GM23338 (cell line): ENCODE data around the gene ZNF787. TPM values are rescaled to one million over a fixed set of nuclear protein-coding genes. Genes with fewer than 3 reads are reported as not detected.

Experiments
- ATAC-seq: fragments of 200-7000 bp; cut with Tn5 transposase; 3 replicates; pipeline ENCODE4 v1.9.1; 2020
- DNase-seq: peaks from one replicate; pipeline ENCODE4 v3.0.0-alpha.2; 2015; ENCODE audit warnings: low spot score
- H2AFZ ChIP-seq: fragments of 200-600 bp; sonication (generic); 2 replicates; pipeline ENCODE4 v1.8.0; 2016; ENCODE audit warnings: antibody characterized with exemption, mild to moderate bottlenecking, moderate library complexity
- H3F3A ChIP-seq: fragments of 200-600 bp; sonication (generic); replicated peaks from 2 replicates; pipeline ENCODE4 v1.8.0; 2017; ENCODE audit warnings: antibody characterized with exemption, mixed run types, low read depth
- H3K27ac ChIP-seq: fragments of 200-600 bp; sonication (generic); 2 replicates; pipeline ENCODE4 v1.6.1; 2016; ENCODE audit warnings: low read depth
- H3K27me3 ChIP-seq: fragments of 200-600 bp; sonication (generic); 2 replicates; pipeline ENCODE4 v1.8.0; 2016; ENCODE audit warnings: mild to moderate bottlenecking, mixed run types, moderate library complexity; ENCODE audit not compliant: insufficient read depth
- H3K36me3 ChIP-seq: fragments of 200-600 bp; sonication (generic); 2 replicates; pipeline ENCODE4 v1.8.0; 2016; ENCODE audit warnings: mild to moderate bottlenecking; ENCODE audit not compliant: insufficient read depth
- H3K4me1 ChIP-seq: fragments of 200-600 bp; sonication (generic); 2 replicates; pipeline ENCODE4 v1.8.0; 2016; ENCODE audit warnings: mild to moderate bottlenecking, moderate library complexity; ENCODE audit not compliant: insufficient read depth
- H3K4me2 ChIP-seq: fragments of 200-600 bp; sonication (generic); 2 replicates; pipeline ENCODE4 v1.7.1; 2017; ENCODE audit warnings: mixed run types
- H3K4me3 ChIP-seq: fragments of 200-600 bp; sonication (generic); 2 replicates; pipeline ENCODE4 v1.6.1; 2016; ENCODE audit warnings: mixed run types
- H3K79me2 ChIP-seq: fragments of 200-600 bp; sonication (generic); replicated peaks from 2 replicates; pipeline ENCODE4 v1.8.0; 2017; ENCODE audit warnings: mild to moderate bottlenecking; ENCODE audit not compliant: insufficient read depth
- H3K9me2 ChIP-seq: fragments of 200-600 bp; sonication (generic); 2 replicates; pipeline ENCODE4 v1.8.0; 2017; ENCODE audit not compliant: insufficient read depth
- H4K20me1 ChIP-seq: fragments of 200-600 bp; sonication (generic); replicated peaks from 2 replicates; pipeline ENCODE4 v1.8.0; 2017; ENCODE audit warnings: mild to moderate bottlenecking; ENCODE audit not compliant: insufficient read depth
- H3K27ac Mint-ChIP-seq: 2 replicates; pipeline ENCODE4 v1.8.0; 2020; ENCODE audit warnings: inconsistent platforms, mild to moderate bottlenecking, moderate library complexity, mixed read lengths
- H3K27me3 Mint-ChIP-seq: 3 replicates; pipeline ENCODE4 v1.8.0; 2022; ENCODE audit warnings: low read depth, mild to moderate bottlenecking, moderate library complexity, mixed read lengths, inconsistent platforms; ENCODE audit not compliant: insufficient read depth, poor library complexity
- H3K36me3 Mint-ChIP-seq: 3 replicates; pipeline ENCODE4 v1.8.0; 2021; ENCODE audit warnings: low read depth, mild to moderate bottlenecking, inconsistent platforms, moderate library complexity, mixed read lengths
- H3K4me1 Mint-ChIP-seq: 3 replicates; pipeline ENCODE4 v1.8.0; 2020; ENCODE audit warnings: mild to moderate bottlenecking, inconsistent platforms, mixed read lengths
- H3K4me3 Mint-ChIP-seq: 3 replicates; pipeline ENCODE4 v1.8.0; 2021; ENCODE audit warnings: moderate library complexity, mild to moderate bottlenecking, inconsistent platforms, mixed read lengths
- H3K9me3 Mint-ChIP-seq: 3 replicates; pipeline ENCODE4 v1.8.0; 2020; ENCODE audit warnings: moderate library complexity, mild to moderate bottlenecking, inconsistent platforms, mixed read lengths
- EZH2phosphoT487 ChIP-seq: fragments of 200-600 bp; sonication (generic); IDR thresholded peaks from one replicate; pipeline ENCODE4 v1.8.1; 2018; ENCODE audit warnings: antibody characterized with exemption; ENCODE audit not compliant: unreplicated experiment
- polyA plus RNA-seq: library from polyadenylated mRNA; unstranded; fragments of >200 nt; fragmentation: Nextera tagmentation; extraction: Ambion mirVana; gene quantifications from 2 replicates; pipeline ENCODE4 v1.2.1, GENCODE V29; 2016
- small RNA-seq: library from RNA; depleted of rRNA; stranded (forward); fragments of <200 nt; gene quantifications from one replicate; pipeline ENCODE3, GENCODE V24; 2014; ENCODE audit warnings: low replicate concordance
- total RNA-seq: library from RNA; depleted of rRNA; stranded (reverse); fragments of >200 nt; shearing (Covaris generic); gene quantifications from 2 replicates; pipeline ENCODE4 v1.2.3, GENCODE V29; 2014; rRNA removed

ZNF787 gene
- total and polyA plus RNA-seq, 2 experiments from 2014 or later = 12.5 to 44.6 TPM

DNA sequence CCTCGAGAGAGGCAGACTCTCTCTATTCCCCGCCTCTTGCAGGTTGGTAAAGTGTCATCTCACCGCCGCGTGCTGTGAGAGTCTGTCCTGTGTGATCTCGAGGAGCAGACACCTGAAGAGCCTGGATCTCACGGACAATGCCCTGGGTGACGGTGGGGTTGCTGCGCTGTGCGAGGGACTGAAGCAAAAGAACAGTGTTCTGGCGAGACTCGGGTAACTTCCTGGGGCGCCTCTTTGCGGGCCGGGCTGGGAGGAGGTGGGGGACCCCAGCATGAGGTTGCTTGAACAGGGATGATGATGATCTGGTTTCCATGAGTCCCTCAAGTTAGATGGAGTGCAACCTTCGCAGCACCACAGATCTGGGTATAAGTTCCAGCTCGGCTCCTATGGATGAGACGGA lies 67.5 kb downstream of the ZNF787 start:
- no peaks in the 10 kb centered on the region for H3K4me1 Mint-ChIP-seq
- H3K36me3 ChIP-seq = no peaks in the 10 kb centered on the region; the same call in 1 of the 2 replicates
- H3K9me2 ChIP-seq = no peaks in the 10 kb centered on the region
- no peak overlapping the region for H3K4me2 ChIP-seq
- H3K79me2 ChIP-seq = no peaks in the 10 kb centered on the region
- H3K27ac ChIP-seq = no peak overlapping the region
- no peaks in the 10 kb centered on the region for H3K27me3 ChIP-seq
- ATAC-seq (no peak), DNase-seq (no peak)
- H3K4me3 ChIP-seq = no peak overlapping the region
- peaks cover 91% of the 10 kb centered on the region for H3K9me3 Mint-ChIP-seq
- H3K4me3 Mint-ChIP-seq = no peak overlapping the region
- H4K20me1 ChIP-seq = no peaks in the 10 kb centered on the region
- H3K27me3 Mint-ChIP-seq = peaks cover 3% of the 10 kb centered on the region
- no peaks in the 10 kb centered on the region for H3F3A ChIP-seq
- peaks cover 45% of the 10 kb centered on the region for H3K36me3 Mint-ChIP-seq
- H3K4me1 ChIP-seq = no peaks in the 10 kb centered on the region
- H3K27ac Mint-ChIP-seq = no peak overlapping the region
- no peak overlapping the region for H2AFZ ChIP-seq
- no peak for TF ChIP-seq EZH2phosphoT487

Small RNA genes within 50 kb of the gene (small RNA-seq; reads per million reads assigned to genes)
- gene AC024580.2 (not detected), gene RF00019 (not detected)

Other genes starting within 250 kb of the ZNF787 start
- gene NLRP13, start 189.0 kb downstream of the ZNF787 start, total RNA-seq = not detected in 2 replicates
- gene NLRP13, start 189.0 kb downstream of the ZNF787 start, polyA plus RNA-seq = not detected in 2 replicates
- gene NLRP8, start 173.5 kb downstream of the ZNF787 start, total RNA-seq = not detected in 2 replicates
- gene NLRP8, start 173.5 kb downstream of the ZNF787 start, polyA plus RNA-seq = not detected in 2 replicates
- gene NLRP5, start 134.5 kb downstream of the ZNF787 start, total RNA-seq = not detected in 2 replicates
- gene NLRP5, start 134.5 kb downstream of the ZNF787 start, polyA plus RNA-seq = not detected in 2 replicates
- 58.5 and 60.5 TPM in 2 replicates for gene ZNF444, start 20.0 kb upstream of the ZNF787 start, total RNA-seq
- gene ZNF444, start 20.0 kb upstream of the ZNF787 start, polyA plus RNA-seq = 23.6 and 25.1 TPM in 2 replicates
- not detected in 2 replicates for gene GALP, start 54.7 kb upstream of the ZNF787 start, total RNA-seq
- not detected in 2 replicates for gene GALP, start 54.7 kb upstream of the ZNF787 start, polyA plus RNA-seq
- gene ZSCAN5B, start 76.5 kb upstream of the ZNF787 start, total RNA-seq = 0.10 TPM in 1 of 2 replicates, not detected in the other
- not detected in 2 replicates for gene ZSCAN5B, start 76.5 kb upstream of the ZNF787 start, polyA plus RNA-seq
- not detected in 2 replicates for gene ZSCAN5C, start 81.0 kb upstream of the ZNF787 start, total RNA-seq
- gene ZSCAN5C, start 81.0 kb upstream of the ZNF787 start, polyA plus RNA-seq = not detected in 2 replicates
- not detected in 2 replicates for gene EDDM13, start 151.5 kb upstream of the ZNF787 start, total RNA-seq
- gene EDDM13, start 151.5 kb upstream of the ZNF787 start, polyA plus RNA-seq = 0.68 and 1.5 TPM in 2 replicates
- gene ZSCAN5A, start 193.5 kb upstream of the ZNF787 start, total RNA-seq = 7.5 and 12.5 TPM in 2 replicates
- 4.5 and 10.2 TPM in 2 replicates for gene ZSCAN5A, start 193.5 kb upstream of the ZNF787 start, polyA plus RNA-seq